Measurements from ENCODE around the gene TSPAN9.

The TSPAN9 gene

GRCh38 chr12:3220382-3221321 is 143.5 kb downstream of the TSPAN9 start:
- DNase-seq: no peak
- Histone ChIP-seq H3K9me3 (ENCODE audit: severe bottlenecking) (no peaks in the 10 kb centered on the region), H3K27me3 (ENCODE audit: insufficient read depth, low read depth, severe bottlenecking) (no peaks in the 10 kb centered on the region), H3K27ac (0 out of 2 replicates have a peak overlapping the region, but pooled peaks have one; percentile 12), H3K36me3 (peaks cover 93% of the 10 kb centered on the region), H3K4me3 (ENCODE audit: low read depth, low read length) (no peak overlapping the region)
- no peak for TF ChIP-seq CTCF (IDR thresholded peaks at IDR 0.05; ENCODE audit: low read depth, low read length)

- H3K36me3 ChIP-seq: peaks cover 82% of the 10 kb centered on the region
- no peaks in the 10 kb centered on the region for H3K27me3 ChIP-seq (ENCODE audit: insufficient read depth, low read depth, severe bottlenecking)
- no peak for DNase-seq
- no peaks in the 10 kb centered on the region for H3K9me3 ChIP-seq (ENCODE audit: severe bottlenecking)
- peak overlapping the region; percentile 88 for H3K27ac ChIP-seq
- TF ChIP-seq CTCF (IDR thresholded peaks at IDR 0.05; ENCODE audit: low read depth, low read length): no peak
- H3K4me3 ChIP-seq (ENCODE audit: low read depth, low read length): no peak overlapping the region
Observed at GRCh38 chr12:3222306-3222705, 145.1 kb downstream of the TSPAN9 start.

- Histone ChIP-seq H3K4me3 (ENCODE audit: low read depth, low read length) (no peak overlapping the region), H3K36me3 (peaks cover 82% of the 10 kb centered on the region), H3K27me3 (ENCODE audit: insufficient read depth, low read depth, severe bottlenecking) (no peaks in the 10 kb centered on the region), H3K9me3 (ENCODE audit: severe bottlenecking) (no peaks in the 10 kb centered on the region), H3K27ac (peak overlapping the region; percentile 88)
- no peak for DNase-seq
- no peak for TF ChIP-seq CTCF (IDR thresholded peaks at IDR 0.05; ENCODE audit: low read depth, low read length)
Observed at GRCh38 chr12:3222979-3223378, 145.8 kb downstream of the TSPAN9 start.

- H3K4me3 ChIP-seq (ENCODE audit: low read depth, low read length): no peak overlapping the region
- H3K36me3 ChIP-seq: peaks cover 82% of the 10 kb centered on the region
- no peak for TF ChIP-seq CTCF (IDR thresholded peaks at IDR 0.05; ENCODE audit: low read depth, low read length)
- peak overlapping the region; percentile 88 for H3K27ac ChIP-seq
- no peak for DNase-seq
- H3K27me3 ChIP-seq (ENCODE audit: insufficient read depth, low read depth, severe bottlenecking): no peaks in the 10 kb centered on the region
- H3K9me3 ChIP-seq (ENCODE audit: severe bottlenecking): peaks cover 4% of the 10 kb centered on the region
Observed at GRCh38 chr12:3223601-3224529, 146.7 kb downstream of the TSPAN9 start.

GRCh38 chr12:3224530-3224903 is 147.3 kb downstream of the TSPAN9 start:
- Histone ChIP-seq H3K4me3 (ENCODE audit: low read depth, low read length) (no peak overlapping the region), H3K27ac (peak overlapping the region; percentile 88), H3K36me3 (peaks cover 82% of the 10 kb centered on the region), H3K27me3 (ENCODE audit: insufficient read depth, low read depth, severe bottlenecking) (no peaks in the 10 kb centered on the region), H3K9me3 (ENCODE audit: severe bottlenecking) (peaks cover 4% of the 10 kb centered on the region)
- TF ChIP-seq CTCF (IDR thresholded peaks at IDR 0.05; ENCODE audit: low read depth, low read length): no peak
- DNase-seq: peak; percentile 68

All from WERI-Rb-1 (cell line).